MCF 10A (cell line): ENCODE results near the gene NOD1. TPM values are rescaled to one million over a fixed set of nuclear protein-coding genes. Genes with fewer than 3 reads are reported as not detected.

Experiments
- BruUV-seq: library from RNA; stranded (reverse); fragments of 400-500 nt; replicated peaks from 2 replicates; lab custom pipeline; 2021; lab: Mats Ljungman, UMichigan
- CTCF ChIA-PET: fragments of 300-600 bp; sonication (Branson Sonifier 250); formaldehyde crosslinking; extraction: SDS; loops from one replicate; lab custom pipeline; 2021; ENCODE audit warnings: antibody characterized with exemption, inconsistent platforms; lab: Yijun Ruan, JAX
- POLR2A ChIA-PET: fragments of 300-600, 350-650 bp; sonication (Branson Sonifier 250); formaldehyde crosslinking; extraction: SDS; loops from one replicate; lab custom pipeline; 2020; ENCODE audit warnings: antibody characterized with exemption, inconsistent platforms; lab: Yijun Ruan, JAX
- DNase-seq: peaks from one replicate; pipeline ENCODE4 v3.0.0-alpha.2; 2018; ENCODE audit not compliant: unreplicated experiment
- H3K27ac Mint-ChIP-seq: one replicate; pipeline ENCODE4 v1.8.0; 2022; ENCODE audit warnings: mild to moderate bottlenecking, low read depth, mixed read lengths; ENCODE audit not compliant: unreplicated experiment
- H3K27me3 Mint-ChIP-seq: one replicate; pipeline ENCODE4 v1.8.0; 2022; ENCODE audit warnings: mixed read lengths; ENCODE audit not compliant: insufficient read depth, unreplicated experiment
- H3K36me3 Mint-ChIP-seq: one replicate; pipeline ENCODE4 v1.8.0; 2022; ENCODE audit warnings: mild to moderate bottlenecking, moderate library complexity, mixed read lengths; ENCODE audit not compliant: insufficient read depth, unreplicated experiment
- H3K4me1 Mint-ChIP-seq: one replicate; pipeline ENCODE4 v1.8.0; 2022; ENCODE audit warnings: mixed read lengths; ENCODE audit not compliant: insufficient read depth, unreplicated experiment
- H3K4me3 Mint-ChIP-seq: one replicate; pipeline ENCODE4 v1.8.0; 2022; ENCODE audit warnings: mild to moderate bottlenecking, moderate library complexity, mixed read lengths; ENCODE audit not compliant: unreplicated experiment
- H3K9me3 Mint-ChIP-seq: one replicate; pipeline ENCODE4 v1.8.0; 2022; ENCODE audit warnings: mixed read lengths; ENCODE audit not compliant: unreplicated experiment
- CTCF ChIP-seq: fragments of 200-600 bp; IDR thresholded peaks from one replicate; pipeline ENCODE4 v1.8.0; 2022; ENCODE audit warnings: antibody characterized with exemption, mild to moderate bottlenecking; ENCODE audit not compliant: unreplicated experiment
- intact Hi-C: fragments of 100-400 bp; cut with micrococcal nuclease; formaldehyde crosslinking; loops from 2 replicates; pipeline ENCODE4 v1.14.1; 2022
- total RNA-seq: library from RNA; stranded (reverse); gene quantifications from 2 replicates; pipeline ENCODE4 v1.2.3, GENCODE V29; 2022

NOD1 gene
- total RNA-seq, 1 experiment from 2014 or later: 3.8 TPM

- no peak for DNase-seq
- intact Hi-C loops: no loop called here
- Mint-ChIP-seq H3K36me3 (no peaks in the 10 kb centered on the region), H3K4me1 (peaks cover 13% of the 10 kb centered on the region), H3K27ac (no peak overlapping the region), H3K4me3 (no peak overlapping the region), H3K27me3 (no peaks in the 10 kb centered on the region), H3K9me3 (no peaks in the 10 kb centered on the region)
- BruUV-seq: no TSS peak
- POLR2A ChIA-PET: no interaction called here
- CTCF ChIA-PET: interaction anchor here (0.7 kb wide), 1 partner anchor 445 kb away, joined by 4 read pairs; no protein-coding TSS in a partner anchor
- TF ChIP-seq CTCF: no peak
Measured at GRCh38 chr7:30475580-30475979, 3.0 kb downstream of the NOD1 start.

DNA sequence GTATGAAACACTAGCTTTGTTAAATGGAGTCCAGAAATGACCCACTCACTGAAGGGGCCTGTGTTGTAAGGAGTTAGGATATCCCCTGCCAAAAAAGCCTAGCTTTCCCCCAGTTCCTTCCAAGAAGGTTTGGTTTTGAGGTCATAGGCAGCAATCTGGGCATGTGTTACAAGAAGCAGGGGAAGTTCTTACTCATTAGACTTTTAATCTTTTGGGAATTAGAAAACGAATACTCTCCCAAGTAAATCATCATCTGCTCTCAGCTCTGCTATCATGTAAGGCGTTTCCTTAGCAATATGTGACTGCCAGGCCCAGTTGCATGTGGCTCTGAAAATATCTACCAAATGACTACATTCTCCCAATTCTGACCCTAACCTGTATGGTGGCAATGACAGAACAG lies 3.7 kb downstream of the NOD1 start:
- DNase-seq: no peak
- CTCF ChIA-PET: interaction anchor here (1.1 kb wide), 1 partner anchor 199 kb away, joined by 4 read pairs; no protein-coding TSS in a partner anchor
- peaks cover 15% of the 10 kb centered on the region for H3K4me1 Mint-ChIP-seq

GRCh38 chr7:30474485-30474884 lies 4.1 kb downstream of the NOD1 start:
- H3K4me3 Mint-ChIP-seq: no peak overlapping the region
- intact Hi-C loops: no loop called here
- H3K27me3 Mint-ChIP-seq: no peaks in the 10 kb centered on the region
- CTCF ChIA-PET: interaction anchor here (1.1 kb wide), 1 partner anchor 199 kb away, joined by 4 read pairs; no protein-coding TSS in a partner anchor
- no peak for DNase-seq
- no peaks in the 10 kb centered on the region for H3K9me3 Mint-ChIP-seq
- H3K36me3 Mint-ChIP-seq: no peaks in the 10 kb centered on the region
- peaks cover 14% of the 10 kb centered on the region for H3K4me1 Mint-ChIP-seq
- no TSS peak for BruUV-seq
- TF ChIP-seq CTCF: no peak
- H3K27ac Mint-ChIP-seq: no peak overlapping the region
- POLR2A ChIA-PET: interaction anchor here (1.8 kb wide), 1 partner anchor 14 kb away, joined by 5 read pairs; no protein-coding TSS in a partner anchor

More for the DNA sequence above, 3.7 kb downstream of the NOD1 start:
- intact Hi-C loops: no loop called here
- H3K9me3 Mint-ChIP-seq: no peaks in the 10 kb centered on the region
- BruUV-seq: no TSS peak
- H3K27ac Mint-ChIP-seq: no peak overlapping the region
- TF ChIP-seq CTCF: no peak
- H3K36me3 Mint-ChIP-seq: no peaks in the 10 kb centered on the region
- no peaks in the 10 kb centered on the region for H3K27me3 Mint-ChIP-seq
- POLR2A ChIA-PET: interaction anchor here (1.8 kb wide), 1 partner anchor 14 kb away, joined by 5 read pairs; no protein-coding TSS in a partner anchor
- H3K4me3 Mint-ChIP-seq: no peak overlapping the region

GRCh38 chr7:30473903-30474302 lies 4.7 kb downstream of the NOD1 start:
- no peaks in the 10 kb centered on the region for H3K36me3 Mint-ChIP-seq
- H3K4me3 Mint-ChIP-seq: no peak overlapping the region
- TF ChIP-seq CTCF: no peak
- H3K4me1 Mint-ChIP-seq: peaks cover 18% of the 10 kb centered on the region
- ChIA-PET POLR2A (interaction anchor here (0.6 to 1.8 kb wide), 2 partner anchors 13 to 72 kb away, joined by 3 to 5 read pairs; no protein-coding TSS in a partner anchor), CTCF (interaction anchor here (1.1 kb wide), 1 partner anchor 198 kb away, joined by 4 read pairs; no protein-coding TSS in a partner anchor)
- no peak for DNase-seq
- no peaks in the 10 kb centered on the region for H3K9me3 Mint-ChIP-seq
- H3K27me3 Mint-ChIP-seq: no peaks in the 10 kb centered on the region
- no TSS peak for BruUV-seq
- no peak overlapping the region for H3K27ac Mint-ChIP-seq
- intact Hi-C loops: no loop called here
